ENCODE results near the gene PTPRN2.
"Not testable (repeated sequence)": the region's sequence is repeated elsewhere in the genome, so short reads cannot be mapped to it uniquely, and the experiment has no call there.

Gene PTPRN2

GRCh38 chr7:157699357-157700013 lies 888.1 kb downstream of the PTPRN2 start:
- no peak for DNase-seq

- DNase-seq: not testable (repeated sequence)
Observed at GRCh38 chr7:157697287-157697686, 890.3 kb downstream of the PTPRN2 start.

- DNase-seq: not testable (repeated sequence)
Observed at GRCh38 chr7:157695609-157696008, 892.0 kb downstream of the PTPRN2 start.

- DNase-seq: no peak
Observed at GRCh38 chr7:157694376-157694665, 893.3 kb downstream of the PTPRN2 start.

DNA sequence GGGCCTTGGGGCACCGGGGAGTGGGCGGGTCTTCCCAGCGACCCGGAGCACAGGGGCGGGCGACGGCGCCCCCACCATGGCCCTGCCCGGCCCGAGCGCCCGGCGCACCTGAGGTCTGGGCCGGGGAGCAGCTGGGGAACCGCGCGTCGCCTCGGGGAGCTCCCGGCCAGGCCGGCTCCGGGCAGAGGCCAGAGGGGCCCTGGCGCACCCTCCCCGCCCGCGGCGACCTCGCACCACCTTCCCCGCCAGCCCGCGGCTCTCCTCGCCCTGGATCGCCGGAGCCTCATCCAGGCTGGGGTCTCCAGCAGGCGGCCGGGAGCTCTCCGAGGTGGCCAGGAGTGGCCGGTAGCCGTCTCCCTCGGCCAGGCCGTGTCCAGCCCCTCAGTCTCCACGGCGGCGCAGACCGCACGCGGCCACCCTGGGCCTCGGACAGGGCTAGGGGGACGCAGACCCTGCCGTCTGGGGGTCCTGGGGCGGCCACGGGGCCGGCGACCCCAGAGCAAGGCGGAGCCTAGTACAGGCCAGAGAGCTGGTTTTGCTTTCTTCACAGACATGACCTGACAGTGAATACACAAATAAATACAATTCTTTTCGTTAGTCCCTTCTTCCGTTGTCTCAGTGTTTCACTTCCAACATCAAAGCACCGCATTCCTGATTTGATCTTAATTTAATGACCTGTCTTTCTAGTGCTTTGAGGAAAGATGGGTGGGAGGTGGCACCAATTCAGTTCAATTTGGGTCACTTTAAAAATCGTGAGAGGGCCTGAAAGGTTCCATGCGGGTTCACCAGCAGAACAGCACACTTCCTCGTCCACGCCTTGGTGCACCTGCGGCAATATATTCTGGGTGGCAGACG lies 893.9 kb downstream of the PTPRN2 start:
- no peak for DNase-seq

- DNase-seq: no peak
Observed at GRCh38 chr7:157693071-157693520, 894.5 kb downstream of the PTPRN2 start.

- no peak for DNase-seq
Observed at GRCh38 chr7:157692460-157693011, 895.1 kb downstream of the PTPRN2 start.

GRCh38 chr7:157691586-157692459 lies 895.8 kb downstream of the PTPRN2 start:
- no peak for DNase-seq

DNA sequence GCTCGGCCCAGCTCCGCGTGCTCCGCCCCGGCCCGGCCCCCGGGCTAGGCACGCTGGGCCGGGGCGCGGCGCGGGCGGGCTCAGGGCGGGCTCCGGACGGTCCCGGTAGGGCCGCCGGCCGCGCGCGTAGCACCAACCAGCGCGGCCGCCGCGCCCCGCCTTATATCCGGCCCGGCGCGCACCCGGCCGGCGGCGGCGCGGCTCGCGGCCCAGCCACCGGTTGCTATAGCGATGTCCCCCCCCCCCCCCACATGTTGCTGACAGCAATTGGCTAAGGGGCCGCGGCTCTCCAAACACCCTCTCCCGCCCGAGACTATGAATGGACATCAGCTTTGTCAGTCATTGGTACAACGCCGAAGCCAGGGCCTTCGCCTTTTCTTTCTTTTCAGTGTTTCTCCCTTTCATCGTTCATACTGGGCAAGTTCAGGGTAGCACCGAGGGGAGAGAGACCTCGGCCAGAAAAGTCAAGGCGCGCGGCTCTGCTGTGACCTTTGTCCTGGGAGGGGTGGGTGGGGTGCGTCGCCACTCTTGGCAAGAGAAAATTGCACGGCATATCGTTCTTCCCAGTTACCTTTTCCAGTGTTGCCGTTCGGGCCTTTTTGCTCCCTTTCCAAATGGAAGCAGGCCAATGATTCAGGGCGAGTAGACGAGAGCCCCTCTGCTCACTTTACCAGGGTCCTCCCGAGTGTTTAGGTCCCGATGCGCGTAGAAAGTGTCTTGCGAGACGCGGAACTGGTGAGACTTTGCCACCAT lies 896.6 kb downstream of the PTPRN2 start:
- DNase-seq: no peak

- no peak for DNase-seq
Observed at GRCh38 chr7:157690058-157690832, 897.4 kb downstream of the PTPRN2 start.

- DNase-seq: no peak
Observed at GRCh38 chr7:157689269-157690057, 898.2 kb downstream of the PTPRN2 start.

DNA sequence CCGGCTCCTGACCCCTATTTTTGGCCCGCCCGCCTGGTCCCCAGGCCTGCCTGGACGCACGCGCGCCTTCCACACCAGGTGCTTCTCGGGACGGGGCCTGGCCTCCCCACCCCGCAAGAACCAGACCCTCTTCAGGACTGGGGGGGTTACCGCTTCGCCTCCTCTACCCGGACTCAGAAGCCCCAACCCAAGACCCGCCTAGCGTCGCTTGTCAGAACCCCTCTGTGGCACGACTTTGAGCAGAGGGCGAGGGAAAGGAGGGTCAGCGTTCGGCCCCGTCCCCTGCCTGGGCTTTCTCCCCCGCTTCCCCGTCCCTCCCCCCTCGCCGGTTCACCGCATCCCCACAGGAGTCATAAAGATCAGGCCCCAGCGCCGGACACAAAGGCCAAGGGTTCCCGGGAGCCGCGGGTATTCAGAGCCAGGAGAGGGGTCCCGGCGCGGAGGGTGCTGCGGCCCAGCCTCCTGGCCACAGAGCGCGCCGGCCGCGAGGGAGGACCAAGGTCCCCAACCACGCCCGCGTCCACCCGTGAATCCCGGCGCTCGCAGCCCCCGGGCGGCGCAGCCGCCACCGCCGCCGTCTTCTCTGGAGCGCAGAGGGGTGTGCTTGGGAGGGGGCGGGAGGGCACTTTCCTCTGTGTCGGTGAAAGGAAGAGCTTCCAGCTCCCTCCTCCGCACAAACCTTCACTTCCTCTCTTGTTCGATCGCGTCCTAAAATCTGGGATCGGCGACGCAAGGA lies 898.9 kb downstream of the PTPRN2 start:
- no peak for DNase-seq

- no peak for DNase-seq
Observed at GRCh38 chr7:157687845-157688532, 899.6 kb downstream of the PTPRN2 start.

GRCh38 chr7:157687158-157687557 lies 900.5 kb downstream of the PTPRN2 start:
- no peak for DNase-seq

- DNase-seq: peak in 1 of 4 experiments; percentile 14
Observed at GRCh38 chr7:157686285-157686894, 901.2 kb downstream of the PTPRN2 start.

DNA sequence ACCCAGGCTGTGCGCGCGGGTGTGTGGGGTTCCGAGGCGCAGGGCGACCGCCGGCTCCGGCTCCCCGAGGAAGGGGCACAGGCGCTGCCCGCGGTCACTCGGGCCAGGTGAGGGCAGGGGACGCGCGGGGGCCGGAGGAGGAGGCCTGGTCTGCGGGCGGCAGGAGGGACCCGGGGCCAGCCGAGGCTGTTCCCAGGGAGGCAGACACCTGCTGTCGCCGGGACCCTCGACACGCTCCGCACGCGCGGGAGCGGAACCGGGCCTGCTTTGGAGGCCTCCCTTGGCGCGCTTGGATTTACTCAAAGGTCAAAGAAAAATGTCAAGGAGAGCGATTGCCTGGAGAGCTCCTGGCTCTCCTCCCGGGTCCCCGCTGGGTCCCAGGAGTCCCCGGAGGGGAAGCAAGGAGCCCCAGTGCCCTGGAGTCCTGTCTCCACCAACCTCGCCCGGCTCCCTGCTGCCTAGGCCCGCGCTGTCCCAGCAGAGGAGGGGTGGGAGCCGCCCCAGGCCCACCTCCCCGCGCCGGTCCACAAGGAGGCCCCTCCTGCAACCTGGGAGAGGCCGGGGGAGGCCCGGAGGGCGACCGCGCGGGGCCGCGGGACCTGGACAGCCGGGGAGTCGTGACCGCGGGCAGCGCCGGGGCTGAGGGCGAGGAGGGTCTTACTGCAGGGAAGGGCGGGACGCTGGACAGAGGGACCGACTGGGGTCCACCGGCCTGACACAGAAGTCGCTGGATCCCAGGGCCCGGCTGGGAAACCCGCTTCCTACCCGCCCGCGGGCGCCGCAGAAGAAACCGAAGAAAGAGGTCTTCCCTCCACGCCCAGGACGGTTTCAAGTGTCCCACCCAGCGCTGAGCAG lies 902.0 kb downstream of the PTPRN2 start:
- DNase-seq: no peak

GRCh38 chr7:157684909-157685429 lies 902.7 kb downstream of the PTPRN2 start:
- no peak for DNase-seq

Data from suppressor macrophage (primary cell).